ENCODE results near the gene DRC7.

DNA sequence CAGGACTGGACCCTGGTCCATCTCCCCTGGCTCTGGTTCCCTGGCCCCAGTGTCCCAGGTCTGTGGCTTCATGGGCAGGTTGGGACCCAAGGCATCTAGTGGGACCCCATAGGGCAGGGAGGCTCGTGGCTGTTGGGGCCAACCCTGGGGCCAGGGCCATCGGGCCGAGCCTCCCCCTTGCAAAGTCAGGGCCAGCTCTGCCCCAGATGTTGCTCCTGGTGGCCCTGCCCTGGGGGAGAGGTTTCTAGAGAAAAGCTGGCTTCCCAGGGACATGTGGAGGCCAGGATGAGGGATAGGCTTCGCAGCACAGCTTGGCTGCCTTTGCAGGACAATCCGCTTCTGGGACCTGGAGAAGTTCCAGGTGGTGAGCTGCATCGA, 57.6 kb downstream of the DRC7 start:
- TF ChIP-seq POLR2A (IDR thresholded peaks at IDR 0.05) = no peak
- TF ChIP-seq, protein P1, sequence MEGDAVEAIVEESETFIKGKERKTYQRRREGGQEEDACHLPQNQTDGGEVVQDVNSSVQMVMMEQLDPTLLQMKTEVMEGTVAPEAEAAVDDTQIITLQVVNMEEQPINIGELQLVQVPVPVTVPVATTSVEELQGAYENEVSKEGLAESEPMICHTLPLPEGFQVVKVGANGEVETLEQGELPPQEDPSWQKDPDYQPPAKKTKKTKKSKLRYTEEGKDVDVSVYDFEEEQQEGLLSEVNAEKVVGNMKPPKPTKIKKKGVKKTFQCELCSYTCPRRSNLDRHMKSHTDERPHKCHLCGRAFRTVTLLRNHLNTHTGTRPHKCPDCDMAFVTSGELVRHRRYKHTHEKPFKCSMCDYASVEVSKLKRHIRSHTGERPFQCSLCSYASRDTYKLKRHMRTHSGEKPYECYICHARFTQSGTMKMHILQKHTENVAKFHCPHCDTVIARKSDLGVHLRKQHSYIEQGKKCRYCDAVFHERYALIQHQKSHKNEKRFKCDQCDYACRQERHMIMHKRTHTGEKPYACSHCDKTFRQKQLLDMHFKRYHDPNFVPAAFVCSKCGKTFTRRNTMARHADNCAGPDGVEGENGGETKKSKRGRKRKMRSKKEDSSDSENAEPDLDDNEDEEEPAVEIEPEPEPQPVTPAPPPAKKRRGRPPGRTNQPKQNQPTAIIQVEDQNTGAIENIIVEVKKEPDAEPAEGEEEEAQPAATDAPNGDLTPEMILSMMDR (IDR thresholded peaks at IDR 0.05) = no peak
